A549 (cell line): ENCODE measurements around the gene FARP2. TPM values are rescaled to one million over a fixed set of nuclear protein-coding genes. Genes with fewer than 3 reads are reported as not detected.
"Not testable (repeated sequence)": the region's sequence is repeated elsewhere in the genome, so short reads cannot be mapped to it uniquely, and the experiment has no call there.

ENCODE experiments used
- ATAC-seq, 2 experiments: fragments of 200-7000 bp in 1 of 2; fragments of >200 bp in 1 of 2; cut with Nextera tagmentation in 1 of 2; cut with Tn5 transposase in 1 of 2; 3 replicates each; pipeline versions ENCODE4 v1.8.0 to v1.9.1; 2018 to 2020; ENCODE audit warnings: mild to moderate bottlenecking in 1 of 2, moderate library complexity in 1 of 2
- CTCF ChIA-PET: fragments of 300-600 bp; sonication (Branson Sonifier 250); formaldehyde crosslinking; extraction: SDS; loops from one replicate; lab custom pipeline; 2021; ENCODE audit warnings: antibody characterized with exemption, inconsistent platforms; lab: Yijun Ruan, JAX
- POLR2A ChIA-PET: fragments of 350-600 bp; formaldehyde crosslinking; extraction: SDS; loops from one replicate; lab custom pipeline; 2021; ENCODE audit warnings: antibody characterized with exemption, inconsistent platforms; lab: Yijun Ruan, JAX
- DNase-seq, 2 experiments: peaks; one replicate each; pipeline versions ENCODE4 v3.0.0 to v3.0.0-alpha.2; 2011 to 2016; ENCODE audit warnings: low read depth in 1 of 2, low spot score in 1 of 2
- FAIRE-seq: peaks from 2 replicates; lab custom pipeline; 2011; peaks lifted over from hg19 to GRCh38; lab: Jason Lieb, UNC
- H3K27ac ChIP-seq, 2 experiments: fragments of >200 bp; sonication (Bioruptor Twin); formaldehyde crosslinking; 3 replicates each; pipeline ENCODE4 v1.5.1; 2016 to 2017
- H3K4me1 ChIP-seq: fragments of >200 bp; sonication (Bioruptor Twin); formaldehyde crosslinking; 3 replicates; pipeline ENCODE4 v1.6.1; 2016
- H3K4me2 ChIP-seq: fragments of >200 bp; sonication (Bioruptor Twin); formaldehyde crosslinking; 3 replicates; pipeline ENCODE4 v1.6.1; 2016
- H3K4me3 ChIP-seq: fragments of >200 bp; sonication (Bioruptor Twin); formaldehyde crosslinking; 3 replicates; pipeline ENCODE4 v1.5.1; 2016
- H3K9me3 ChIP-seq: fragments of >200 bp; sonication (Bioruptor Twin); formaldehyde crosslinking; 3 replicates; pipeline ENCODE4 v1.6.1; 2016
- CBX2 ChIP-seq: fragments of 200-600 bp; sonication (generic); IDR thresholded peaks from 2 replicates; pipeline ENCODE4 v1.6.1; 2016; ENCODE audit warnings: low read depth, mild to moderate bottlenecking, borderline replicate concordance
- CBX8 ChIP-seq: fragments of 200-600 bp; sonication (generic); IDR thresholded peaks from 2 replicates; pipeline ENCODE4 v1.6.1; 2016
- CHD2 ChIP-seq: fragments of 150-350 bp; IDR thresholded peaks from 2 replicates; pipeline ENCODE4 v1.6.1; 2014; ENCODE audit warnings: low read length; ENCODE audit not compliant: partially characterized antibody
- EP300 ChIP-seq, 2 experiments: fragments of >200 bp; sonication (Bioruptor Twin); formaldehyde crosslinking; IDR thresholded peaks; 2 replicates in 1 of 2; 3 replicates in 1 of 2; pipeline ENCODE4 v1.6.1; 2016 to 2017
- FOSL2 ChIP-seq, 2 experiments: fragments of 450-650 bp in 1 of 2; fragments of >200 bp in 1 of 2; sonication (Bioruptor Twin) in 1 of 2; formaldehyde crosslinking; IDR thresholded peaks; 2 replicates each; pipeline versions ENCODE4 v1.5.0 to v1.6.1; 2016 to 2020; ENCODE audit warnings: mild to moderate bottlenecking in 1 of 2, moderate library complexity in 1 of 2
- FOXS1 ChIP-seq: fragments of 250-450 bp; sonication (Bioruptor Pico); IDR thresholded peaks from 2 replicates; pipeline ENCODE4 v1.5.0; 2020; ENCODE audit warnings: mild to moderate bottlenecking, moderate library complexity
- GATA3 ChIP-seq: IDR thresholded peaks from 2 replicates; pipeline ENCODE4 v1.6.1; 2012; ENCODE audit warnings: borderline replicate concordance
- HEYL ChIP-seq: fragments of 250-450 bp; sonication (Bioruptor Pico); IDR thresholded peaks from 2 replicates; pipeline ENCODE4 v1.8.0; 2021; ENCODE audit warnings: mild to moderate bottlenecking, moderate library complexity
- JUN ChIP-seq, 2 experiments: fragments of >200 bp; sonication (Bioruptor Twin); formaldehyde crosslinking; IDR thresholded peaks; 2 replicates in 1 of 2; 3 replicates in 1 of 2; pipeline ENCODE4 v1.6.1; 2016 to 2017
- MAFK ChIP-seq: fragments of 450-650 bp; IDR thresholded peaks from 2 replicates; pipeline ENCODE4 v1.6.1; 2014; ENCODE audit not compliant: partially characterized antibody
- NFE2L2 ChIP-seq: fragments of 150-350 bp; conservative IDR thresholded peaks from 2 replicates; pipeline ENCODE4 v1.6.1; 2014; ENCODE audit warnings: low read length
- NR3C1 ChIP-seq: fragments of >200 bp; sonication (Bioruptor Twin); formaldehyde crosslinking; IDR thresholded peaks from 3 replicates; pipeline ENCODE4 v1.6.1; 2017
- POLR2AphosphoS2 ChIP-seq: conservative IDR thresholded peaks from 2 replicates; pipeline ENCODE4 v1.6.1; 2012; ENCODE audit warnings: low read length, improper control_type of control experiment, inconsistent platforms
- RAD21 ChIP-seq, 2 experiments: fragments of >200 bp in 1 of 2; sonication (Bioruptor Twin) in 1 of 2; formaldehyde crosslinking in 1 of 2; IDR thresholded peaks in 1 of 2; conservative IDR thresholded peaks in 1 of 2; 2 replicates in 1 of 2; 3 replicates in 1 of 2; pipeline ENCODE4 v1.6.1; 2012 to 2018; ENCODE audit warnings: inconsistent platforms in 1 of 2
- RARB ChIP-seq: fragments of 250-450 bp; sonication (Bioruptor Pico); IDR thresholded peaks from 2 replicates; pipeline ENCODE4 v1.8.0; 2021; ENCODE audit warnings: mild to moderate bottlenecking, moderate library complexity
- RCOR1 ChIP-seq: fragments of 150-350 bp; IDR thresholded peaks from 2 replicates; pipeline ENCODE4 v1.6.1; 2014; ENCODE audit warnings: antibody characterized with exemption, low read length, low read depth
- RFX5 ChIP-seq: fragments of 450-650 bp; IDR thresholded peaks from 2 replicates; pipeline ENCODE4 v1.7.1; 2014; ENCODE audit warnings: antibody characterized with exemption, mild to moderate bottlenecking, moderate library complexity
- RNF2 ChIP-seq: fragments of 200-600 bp; sonication (generic); IDR thresholded peaks from 2 replicates; pipeline ENCODE4 v1.6.1; 2016; ENCODE audit warnings: low read depth, mild to moderate bottlenecking, antibody characterized with exemption, moderate library complexity, borderline replicate concordance
- SMC3 ChIP-seq: fragments of >200 bp; sonication (Bioruptor Twin); formaldehyde crosslinking; IDR thresholded peaks from 3 replicates; pipeline ENCODE4 v1.6.1; 2018; ENCODE audit warnings: inconsistent platforms
- SREBF2 ChIP-seq: fragments of 450-650 bp; IDR thresholded peaks from 2 replicates; pipeline ENCODE4 v1.6.1; 2014; ENCODE audit warnings: mild to moderate bottlenecking, moderate library complexity
- TFCP2L1 ChIP-seq: fragments of 250-450 bp; sonication (Bioruptor Pico); IDR thresholded peaks from 2 replicates; pipeline ENCODE4 v1.5.0; 2021; ENCODE audit warnings: mild to moderate bottlenecking
- WGBS: methylation state at CpG from one replicate; pipeline ENCODE4 v1.1.6; 2017; ENCODE audit errors: missing lambda C conversion rate; 5-methylcytosine and 5-hydroxymethylcytosine counted together
- polyA plus RNA-seq, 4 experiments: library from polyadenylated mRNA; depleted of rRNA in 3 of 4; stranded (reverse); fragments of >200 nt; fragmentation: RNase III in 1 of 4; extraction: RNeasy Plus Mini Kit Qiagen cat#74134 plus additional on column Dnase treatment in 1 of 4; gene quantifications; 2 replicates in 3 of 4; 3 replicates in 1 of 4; pipeline ENCODE4 v1.2.3, GENCODE V29; 2011 to 2017
- TF ChIP-seq, protein P1 (sequence below): fragments of >200 bp; sonication (Bioruptor Twin); formaldehyde crosslinking; IDR thresholded peaks from 3 replicates; pipeline ENCODE4 v1.5.1; 2016
- TF ChIP-seq, protein P2 (sequence below): IDR thresholded peaks from 2 replicates; pipeline ENCODE4 v1.6.1; 2012; ENCODE audit warnings: low read depth, borderline replicate concordance
- TF ChIP-seq, protein P3 (sequence below): fragments of 250-450 bp; sonication (Bioruptor Pico); IDR thresholded peaks from 2 replicates; pipeline ENCODE4 v1.5.0; 2020; ENCODE audit warnings: low read depth, mild to moderate bottlenecking, moderate library complexity
- TF ChIP-seq, protein P4 (sequence below): fragments of >200 bp; sonication (Bioruptor Twin); formaldehyde crosslinking; IDR thresholded peaks from 3 replicates; pipeline ENCODE4 v1.6.1; 2016
- TF ChIP-seq, protein P5 (sequence below): IDR thresholded peaks from 2 replicates; pipeline ENCODE4 v1.6.1; 2012

The FARP2 gene
- polyA plus RNA-seq, 2 of the 4 experiments (the other 2 are of a cell fraction): 17.0 to 29.1 TPM

DNA sequence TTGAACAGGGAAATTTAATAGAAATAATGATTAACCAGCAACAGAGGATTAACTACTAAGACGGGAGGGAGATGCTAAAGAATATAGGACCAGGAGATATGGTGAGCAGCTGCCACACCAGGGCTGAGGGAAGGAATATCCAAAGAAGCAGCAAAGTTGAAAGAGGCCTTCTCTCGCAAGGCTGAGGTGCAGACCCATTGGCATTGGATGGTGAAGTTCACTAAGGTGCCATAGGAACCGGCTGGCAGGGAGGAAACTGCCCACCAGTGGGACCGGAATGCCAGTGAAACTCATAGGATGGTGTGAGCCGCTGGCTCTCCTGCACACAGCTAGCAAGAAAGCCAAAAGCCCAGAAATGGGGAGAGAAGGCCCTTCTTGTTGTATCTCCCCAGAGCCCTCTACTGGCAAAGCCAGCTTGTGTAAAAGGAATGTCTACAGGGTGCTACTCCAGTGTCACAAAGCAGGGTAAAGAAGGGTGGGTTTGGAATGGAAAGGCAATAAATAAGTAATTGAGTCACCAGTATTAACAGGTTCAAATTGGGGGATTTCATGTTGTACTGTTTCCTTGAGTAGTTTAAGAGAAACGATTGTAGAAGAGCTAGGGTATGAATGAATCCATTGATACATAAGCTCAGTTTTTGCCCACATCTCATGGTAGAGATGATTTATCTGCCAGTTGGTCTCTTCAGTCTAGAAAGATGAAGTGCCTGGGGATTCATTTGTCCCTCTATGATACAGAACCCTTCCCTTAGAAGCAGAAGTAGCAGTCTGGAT lies 36.0 kb downstream of the FARP2 start:
- CTCF ChIA-PET: interaction anchor here (0.7 to 1.8 kb wide), 12 partner anchors 8 to 540 kb away, joined by 3 to 6 read pairs (median 3); no protein-coding TSS in a partner anchor
- Histone ChIP-seq H3K4me2 (no peak overlapping the region), H3K4me3 (no peak overlapping the region), H3K9me3 (no peaks in the 10 kb centered on the region), H3K27ac (no peak overlapping the region)
- FAIRE-seq (no peak), DNase-seq (peak in 1 of 2 experiments; percentile 52)
- 68% methylated on average over 6 of the region's 6 CpGs for WGBS
- TF ChIP-seq RARB (CRISPR knock-in tag): no peak
- peak; percentile 42; the same call in 2 of the 3 replicates for TF ChIP-seq SMC3
- no peak for TF ChIP-seq NR3C1
- TF ChIP-seq, protein P1, sequence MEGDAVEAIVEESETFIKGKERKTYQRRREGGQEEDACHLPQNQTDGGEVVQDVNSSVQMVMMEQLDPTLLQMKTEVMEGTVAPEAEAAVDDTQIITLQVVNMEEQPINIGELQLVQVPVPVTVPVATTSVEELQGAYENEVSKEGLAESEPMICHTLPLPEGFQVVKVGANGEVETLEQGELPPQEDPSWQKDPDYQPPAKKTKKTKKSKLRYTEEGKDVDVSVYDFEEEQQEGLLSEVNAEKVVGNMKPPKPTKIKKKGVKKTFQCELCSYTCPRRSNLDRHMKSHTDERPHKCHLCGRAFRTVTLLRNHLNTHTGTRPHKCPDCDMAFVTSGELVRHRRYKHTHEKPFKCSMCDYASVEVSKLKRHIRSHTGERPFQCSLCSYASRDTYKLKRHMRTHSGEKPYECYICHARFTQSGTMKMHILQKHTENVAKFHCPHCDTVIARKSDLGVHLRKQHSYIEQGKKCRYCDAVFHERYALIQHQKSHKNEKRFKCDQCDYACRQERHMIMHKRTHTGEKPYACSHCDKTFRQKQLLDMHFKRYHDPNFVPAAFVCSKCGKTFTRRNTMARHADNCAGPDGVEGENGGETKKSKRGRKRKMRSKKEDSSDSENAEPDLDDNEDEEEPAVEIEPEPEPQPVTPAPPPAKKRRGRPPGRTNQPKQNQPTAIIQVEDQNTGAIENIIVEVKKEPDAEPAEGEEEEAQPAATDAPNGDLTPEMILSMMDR: peak; percentile 43
- no peak for TF ChIP-seq MAFK
- TF ChIP-seq RFX5: no peak
- TF ChIP-seq, protein P2, sequence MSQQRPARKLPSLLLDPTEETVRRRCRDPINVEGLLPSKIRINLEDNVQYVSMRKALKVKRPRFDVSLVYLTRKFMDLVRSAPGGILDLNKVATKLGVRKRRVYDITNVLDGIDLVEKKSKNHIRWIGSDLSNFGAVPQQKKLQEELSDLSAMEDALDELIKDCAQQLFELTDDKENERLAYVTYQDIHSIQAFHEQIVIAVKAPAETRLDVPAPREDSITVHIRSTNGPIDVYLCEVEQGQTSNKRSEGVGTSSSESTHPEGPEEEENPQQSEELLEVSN: no peak
- peak; percentile 37 to 43; a peak in 3 of 5 replicates for TF ChIP-seq RAD21 (conservative IDR thresholded peaks at IDR 0.05 in 1 of 2, IDR thresholded peaks at IDR 0.05 in 1 of 2)
- TF ChIP-seq, all 56 proteins: peak for 3
- ATAC-seq: peak; percentile 82 to 93
- no peaks in the 10 kb centered on the region for H3K4me1 ChIP-seq
- POLR2A ChIA-PET: no interaction called here

DNA sequence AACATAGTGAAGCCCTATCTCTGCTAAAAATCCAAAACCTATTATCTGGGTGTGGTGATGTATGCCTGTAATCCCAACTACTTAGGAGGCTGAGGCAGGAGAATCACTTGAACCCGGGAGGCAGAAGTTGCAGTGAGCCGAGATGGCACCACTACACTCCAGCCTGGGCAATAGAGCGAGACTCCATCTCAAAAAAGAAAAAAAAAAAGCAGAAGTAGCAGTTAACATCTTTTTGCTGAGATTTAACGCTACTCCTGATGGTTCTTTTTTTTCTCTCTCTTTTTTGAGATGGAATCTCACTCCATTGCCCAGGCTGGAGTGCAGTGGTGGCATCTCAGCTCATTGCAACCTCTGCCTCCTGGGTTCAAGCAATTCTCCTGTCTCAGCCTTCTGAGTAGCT lies 36.7 kb downstream of the FARP2 start:
- H3K27ac ChIP-seq, H3K4me1 ChIP-seq, H3K4me3 ChIP-seq, DNase-seq, FAIRE-seq, H3K4me2 ChIP-seq, ATAC-seq, POLR2A ChIA-PET, H3K9me3 ChIP-seq: not testable (repeated sequence)
- CTCF ChIA-PET: interaction anchor here (0.7 to 1.8 kb wide), 6 partner anchors 11 to 541 kb away, joined by 3 to 6 read pairs (median 4); no protein-coding TSS in a partner anchor
- 99% methylated on average over 4 of the region's 4 CpGs for WGBS

DNA sequence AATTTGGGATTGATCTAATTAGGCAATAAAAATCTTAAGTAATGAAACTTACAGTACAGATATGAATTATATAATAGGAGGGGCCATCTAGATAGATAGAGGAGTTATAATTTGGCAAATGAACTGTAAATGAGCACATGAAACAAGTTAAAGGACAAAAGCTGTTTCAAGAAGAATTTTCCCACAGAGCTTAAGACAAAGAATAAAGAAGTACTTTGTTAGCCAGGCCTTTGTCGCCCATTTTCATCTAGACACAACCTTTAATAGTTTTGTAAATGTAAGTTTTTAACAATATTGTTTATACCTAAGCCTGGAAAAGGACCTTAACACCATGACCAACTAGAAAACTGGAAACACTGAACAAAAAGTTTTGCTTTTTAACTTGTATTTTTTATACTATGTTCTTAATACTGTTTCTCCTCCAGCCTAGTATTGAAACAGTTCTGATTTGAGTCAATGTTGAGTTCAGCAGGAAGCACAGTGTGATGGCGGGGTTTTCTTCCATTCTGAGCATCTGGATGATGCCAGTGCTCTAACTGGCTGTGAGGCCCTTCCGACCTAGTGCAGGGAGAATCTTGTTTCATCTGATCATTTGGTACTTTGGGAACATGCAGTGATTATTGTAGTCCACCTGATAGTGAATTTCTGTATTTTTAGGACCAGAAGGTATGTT lies 37.6 kb downstream of the FARP2 start:
- H3K4me2 ChIP-seq: no peak overlapping the region
- ATAC-seq: no peak
- POLR2A ChIA-PET: no interaction called here

DNA sequence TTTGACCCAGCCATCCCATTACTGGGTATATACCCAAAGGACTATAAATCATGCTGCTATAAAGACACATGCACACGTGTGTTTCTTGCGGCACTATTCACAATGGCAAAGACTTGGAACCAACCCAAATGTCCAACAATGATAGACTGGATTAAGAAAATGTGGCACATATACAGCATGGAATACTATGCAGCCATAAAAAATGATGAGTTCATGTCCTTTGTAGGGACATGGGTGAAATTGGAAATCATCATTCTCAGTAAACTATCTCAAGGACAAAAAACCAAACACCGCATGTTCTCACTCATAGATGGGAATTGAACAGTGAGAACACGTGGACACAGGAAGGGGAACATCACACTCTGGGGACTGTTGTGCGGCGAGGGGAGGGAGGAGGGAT lies 40.7 kb downstream of the FARP2 start:
- POLR2A ChIA-PET, FAIRE-seq, ATAC-seq, H3K4me3 ChIP-seq, H3K9me3 ChIP-seq, CTCF ChIA-PET, H3K27ac ChIP-seq, DNase-seq, H3K4me1 ChIP-seq, H3K4me2 ChIP-seq: not testable (repeated sequence)
- 96% methylated on average over 6 of the region's 6 CpGs for WGBS

More for the DNA sequence above, 37.6 kb downstream of the FARP2 start:
- no peak overlapping the region for H3K27ac ChIP-seq
- TF ChIP-seq POLR2AphosphoS2 (no peak), SREBF2 (no peak), EP300 (IDR thresholded peaks at IDR 0.05) (no peak), NFE2L2 (no peak), CBX2 (no peak), JUN (IDR thresholded peaks at IDR 0.05) (no peak), CHD2 (no peak), CBX8 (no peak), FOSL2 (IDR thresholded peaks at IDR 0.05) (no peak), FOSL2 (CRISPR knock-in tag; IDR thresholded peaks at IDR 0.05) (no peak), HEYL (no peak), TFCP2L1 (CRISPR knock-in tag) (no peak), RCOR1 (no peak), GATA3 (no peak), FOXS1 (CRISPR knock-in tag) (no peak), RNF2 (no peak)
- TF ChIP-seq, protein P3, sequence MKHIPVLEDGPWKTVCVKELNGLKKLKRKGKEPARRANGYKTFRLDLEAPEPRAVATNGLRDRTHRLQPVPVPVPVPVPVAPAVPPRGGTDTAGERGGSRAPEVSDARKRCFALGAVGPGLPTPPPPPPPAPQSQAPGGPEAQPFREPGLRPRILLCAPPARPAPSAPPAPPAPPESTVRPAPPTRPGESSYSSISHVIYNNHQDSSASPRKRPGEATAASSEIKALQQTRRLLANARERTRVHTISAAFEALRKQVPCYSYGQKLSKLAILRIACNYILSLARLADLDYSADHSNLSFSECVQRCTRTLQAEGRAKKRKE (CRISPR knock-in tag): no peak
- TF ChIP-seq, protein P2: no peak
- TF ChIP-seq, protein P4, sequence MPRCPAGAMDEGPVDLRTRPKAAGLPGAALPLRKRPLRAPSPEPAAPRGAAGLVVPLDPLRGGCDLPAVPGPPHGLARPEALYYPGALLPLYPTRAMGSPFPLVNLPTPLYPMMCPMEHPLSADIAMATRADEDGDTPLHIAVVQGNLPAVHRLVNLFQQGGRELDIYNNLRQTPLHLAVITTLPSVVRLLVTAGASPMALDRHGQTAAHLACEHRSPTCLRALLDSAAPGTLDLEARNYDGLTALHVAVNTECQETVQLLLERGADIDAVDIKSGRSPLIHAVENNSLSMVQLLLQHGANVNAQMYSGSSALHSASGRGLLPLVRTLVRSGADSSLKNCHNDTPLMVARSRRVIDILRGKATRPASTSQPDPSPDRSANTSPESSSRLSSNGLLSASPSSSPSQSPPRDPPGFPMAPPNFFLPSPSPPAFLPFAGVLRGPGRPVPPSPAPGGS: no peak
- TF ChIP-seq, protein P5, sequence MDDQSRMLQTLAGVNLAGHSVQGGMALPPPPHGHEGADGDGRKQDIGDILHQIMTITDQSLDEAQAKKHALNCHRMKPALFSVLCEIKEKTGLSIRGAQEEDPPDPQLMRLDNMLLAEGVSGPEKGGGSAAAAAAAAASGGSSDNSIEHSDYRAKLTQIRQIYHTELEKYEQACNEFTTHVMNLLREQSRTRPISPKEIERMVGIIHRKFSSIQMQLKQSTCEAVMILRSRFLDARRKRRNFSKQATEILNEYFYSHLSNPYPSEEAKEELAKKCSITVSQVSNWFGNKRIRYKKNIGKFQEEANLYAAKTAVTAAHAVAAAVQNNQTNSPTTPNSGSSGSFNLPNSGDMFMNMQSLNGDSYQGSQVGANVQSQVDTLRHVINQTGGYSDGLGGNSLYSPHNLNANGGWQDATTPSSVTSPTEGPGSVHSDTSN: no peak
- no peaks in the 10 kb centered on the region for H3K4me1 ChIP-seq
- no peak overlapping the region for H3K4me3 ChIP-seq
- H3K9me3 ChIP-seq: no peaks in the 10 kb centered on the region
- CTCF ChIA-PET: no interaction called here
- FAIRE-seq (no peak), DNase-seq (no peak)
- 93% methylated on average over 3 of the region's 3 CpGs for WGBS
